ENCODE measurements around the gene TNIK. TPM values are rescaled to one million over a fixed set of nuclear protein-coding genes. Genes with fewer than 3 reads are reported as not detected.

The TNIK gene
- total and polyA plus RNA-seq, 2 of the 13 experiments (the other 11 are each of a cell fraction or from before 2014, with no cell fraction given): 0.15 to 0.22 TPM

GRCh38 chr3:171013822-171014748 is 446.1 kb downstream of the TNIK start (continued):
- peak; percentile 97 for TF ChIP-seq ZBTB37 (CRISPR knock-in tag; IDR thresholded peaks at IDR 0.05)
- no peak for TF ChIP-seq ZNF543 (CRISPR knock-in tag; IDR thresholded peaks at IDR 0.05)
- no peak for TF ChIP-seq ZNF616 (CRISPR knock-in tag; IDR thresholded peaks at IDR 0.05; ENCODE audit: low read depth)
- TF ChIP-seq THAP11 (CRISPR knock-in tag; IDR thresholded peaks at IDR 0.05): peak; percentile 58; the same call in 1 of the 2 replicates
- 0 out of 2 replicates have a peak, but pooled peaks have one; percentile 15 for TF ChIP-seq PBX2 (CRISPR knock-in tag; IDR thresholded peaks at IDR 0.05)
- peak; percentile 64; the same call in 1 of the 2 replicates for TF ChIP-seq FOXP1 (IDR thresholded peaks at IDR 0.05)
- peak; percentile 91 for TF ChIP-seq FOXP1 (CRISPR knock-in tag; IDR thresholded peaks at IDR 0.05)
- TF ChIP-seq SMC3 (IDR thresholded peaks at IDR 0.05; ENCODE audit: low read length): peak; percentile 55; the same call in 1 of the 2 replicates
- peak; percentile 68 for TF ChIP-seq ELF3 (CRISPR knock-in tag; IDR thresholded peaks at IDR 0.05)
- TF ChIP-seq HIVEP1 (CRISPR knock-in tag; IDR thresholded peaks at IDR 0.05): no peak
- TF ChIP-seq PAX8 (CRISPR knock-in tag; IDR thresholded peaks at IDR 0.05; ENCODE audit: borderline replicate concordance): no peak
- TF ChIP-seq, protein P1, sequence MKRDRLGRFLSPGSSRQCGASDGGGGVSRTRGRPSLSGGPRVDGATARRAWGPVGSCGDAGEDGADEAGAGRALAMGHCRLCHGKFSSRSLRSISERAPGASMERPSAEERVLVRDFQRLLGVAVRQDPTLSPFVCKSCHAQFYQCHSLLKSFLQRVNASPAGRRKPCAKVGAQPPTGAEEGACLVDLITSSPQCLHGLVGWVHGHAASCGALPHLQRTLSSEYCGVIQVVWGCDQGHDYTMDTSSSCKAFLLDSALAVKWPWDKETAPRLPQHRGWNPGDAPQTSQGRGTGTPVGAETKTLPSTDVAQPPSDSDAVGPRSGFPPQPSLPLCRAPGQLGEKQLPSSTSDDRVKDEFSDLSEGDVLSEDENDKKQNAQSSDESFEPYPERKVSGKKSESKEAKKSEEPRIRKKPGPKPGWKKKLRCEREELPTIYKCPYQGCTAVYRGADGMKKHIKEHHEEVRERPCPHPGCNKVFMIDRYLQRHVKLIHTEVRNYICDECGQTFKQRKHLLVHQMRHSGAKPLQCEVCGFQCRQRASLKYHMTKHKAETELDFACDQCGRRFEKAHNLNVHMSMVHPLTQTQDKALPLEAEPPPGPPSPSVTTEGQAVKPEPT (CRISPR knock-in tag; IDR thresholded peaks at IDR 0.05; ENCODE audit: low read depth): no peak
- TF ChIP-seq BRD4 (CRISPR knock-in tag; IDR thresholded peaks at IDR 0.05): peak; percentile 77
- TF ChIP-seq ARNTL (CRISPR knock-in tag; IDR thresholded peaks at IDR 0.05): no peak
- TF ChIP-seq ATF3 (CRISPR knock-in tag; IDR thresholded peaks at IDR 0.05): peak; percentile 50; the same call in 1 of the 2 replicates
- peak; percentile 98 for TF ChIP-seq GATAD2A (CRISPR knock-in tag; IDR thresholded peaks at IDR 0.05)
- peak; percentile 64 for TF ChIP-seq KMT2B (CRISPR knock-in tag; IDR thresholded peaks at IDR 0.05)
- peak; percentile 84 for TF ChIP-seq ZNF331 (CRISPR knock-in tag; IDR thresholded peaks at IDR 0.05)
- no peak for TF ChIP-seq ZNF773 (CRISPR knock-in tag; IDR thresholded peaks at IDR 0.05; ENCODE audit: borderline replicate concordance)
- TF ChIP-seq, protein P2, sequence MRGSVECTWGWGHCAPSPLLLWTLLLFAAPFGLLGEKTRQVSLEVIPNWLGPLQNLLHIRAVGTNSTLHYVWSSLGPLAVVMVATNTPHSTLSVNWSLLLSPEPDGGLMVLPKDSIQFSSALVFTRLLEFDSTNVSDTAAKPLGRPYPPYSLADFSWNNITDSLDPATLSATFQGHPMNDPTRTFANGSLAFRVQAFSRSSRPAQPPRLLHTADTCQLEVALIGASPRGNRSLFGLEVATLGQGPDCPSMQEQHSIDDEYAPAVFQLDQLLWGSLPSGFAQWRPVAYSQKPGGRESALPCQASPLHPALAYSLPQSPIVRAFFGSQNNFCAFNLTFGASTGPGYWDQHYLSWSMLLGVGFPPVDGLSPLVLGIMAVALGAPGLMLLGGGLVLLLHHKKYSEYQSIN (CRISPR knock-in tag; IDR thresholded peaks at IDR 0.05; ENCODE audit: borderline replicate concordance): no peak
- TF ChIP-seq ZBTB42 (CRISPR knock-in tag; IDR thresholded peaks at IDR 0.05): no peak
- TF ChIP-seq NKX3-1 (CRISPR knock-in tag; IDR thresholded peaks at IDR 0.05): peak; percentile 70; the same call in 1 of the 2 replicates
- TF ChIP-seq HNF4G (IDR thresholded peaks at IDR 0.05; ENCODE audit: borderline replicate concordance, low read depth, low read length): peak; percentile 95
- TF ChIP-seq HNF4G (CRISPR knock-in tag; IDR thresholded peaks at IDR 0.05; ENCODE audit: borderline replicate concordance, low read depth): no peak; the same call in 1 of the 2 replicates
- TF ChIP-seq ZBTB38 (CRISPR knock-in tag; IDR thresholded peaks at IDR 0.05): no peak
- peak; percentile 75 for TF ChIP-seq ERF (CRISPR knock-in tag; IDR thresholded peaks at IDR 0.05)
- TF ChIP-seq ZNF138 (CRISPR knock-in tag; IDR thresholded peaks at IDR 0.05; ENCODE audit: low read depth): no peak

Measured in HepG2 (cell line).